Measurements from ENCODE around the gene SNAP91.
"Not testable (repeated sequence)": the region's sequence is repeated elsewhere in the genome, so short reads cannot be mapped to it uniquely, and the experiment has no call there.

The SNAP91 gene

GRCh38 chr6:83629908-83630307 lies 79.0 kb downstream of the SNAP91 start:
- not testable (repeated sequence) for DNase-seq

GRCh38 chr6:83615025-83615999 lies 93.6 kb downstream of the SNAP91 start:
- no peak for DNase-seq

GRCh38 chr6:83613378-83613777 lies 95.5 kb downstream of the SNAP91 start:
- no peak for DNase-seq

- no peak for DNase-seq
These were observed 99.7 kb downstream of the SNAP91 start for GRCh38 chr6:83609248-83609647.

- no peak for DNase-seq
These were observed 103.4 kb downstream of the SNAP91 start for GRCh38 chr6:83605517-83605916.

DNA sequence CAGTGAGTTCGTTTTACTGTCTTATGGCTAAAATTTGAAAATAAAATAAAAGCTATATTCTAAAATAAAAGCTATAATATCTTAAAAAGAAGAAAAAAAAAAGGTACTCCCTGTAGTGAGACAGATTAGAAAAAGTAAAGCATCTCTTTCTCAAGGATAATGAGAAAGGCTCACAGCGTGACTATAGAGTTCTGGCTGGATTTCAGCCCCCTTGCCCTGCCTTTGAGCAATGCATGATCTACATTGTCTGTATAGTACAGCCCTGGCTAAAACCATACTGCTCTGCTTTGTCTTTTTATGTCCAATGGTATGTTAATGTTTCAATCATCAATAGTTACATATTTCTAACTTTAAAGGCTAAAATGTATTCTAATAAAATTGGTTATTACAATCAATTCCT lies 105.3 kb downstream of the SNAP91 start:
- no peak for DNase-seq

GRCh38 chr6:83601119-83601518 lies 107.8 kb downstream of the SNAP91 start:
- no peak for DNase-seq

GRCh38 chr6:83600459-83600858 lies 108.4 kb downstream of the SNAP91 start:
- no peak for DNase-seq

DNA sequence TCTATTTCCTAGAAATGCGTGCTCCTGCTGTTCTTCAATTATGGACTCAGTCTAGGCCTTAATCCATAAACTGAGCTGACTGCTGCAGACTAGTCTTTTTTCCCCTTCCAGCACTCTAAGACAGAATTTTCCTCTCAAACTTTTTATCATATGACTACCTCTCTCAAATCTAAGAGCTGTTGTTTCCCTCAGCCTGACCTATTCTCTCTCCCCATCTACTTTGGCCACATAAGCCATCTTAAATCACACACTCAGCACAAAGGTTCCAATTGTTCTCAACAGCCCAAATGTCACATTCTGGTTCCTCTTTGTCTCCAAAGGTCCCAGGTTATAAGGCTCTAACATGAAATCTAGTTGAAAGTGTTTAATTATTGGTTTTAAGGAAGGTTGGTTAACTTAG lies 111.4 kb downstream of the SNAP91 start:
- DNase-seq, result no peak

DNA sequence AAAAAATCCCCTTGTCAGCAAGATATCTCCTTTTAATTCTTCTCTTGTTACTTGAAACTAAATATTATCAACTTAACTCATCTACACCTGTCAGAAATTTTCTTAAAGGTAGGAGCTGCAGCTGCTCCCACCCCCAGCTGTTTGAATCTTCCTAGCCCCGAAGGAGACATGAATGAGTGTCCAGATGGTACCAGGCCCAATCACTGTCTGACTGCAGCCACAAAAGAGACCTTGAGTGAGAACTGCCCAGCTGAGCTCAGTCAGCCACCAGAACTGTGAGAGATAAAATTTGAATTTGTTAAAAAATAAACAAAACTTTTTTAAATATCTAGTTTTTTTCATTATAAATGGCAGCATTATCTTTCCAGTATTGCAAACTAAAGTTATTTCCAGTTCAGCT lies 111.8 kb downstream of the SNAP91 start:
- DNase-seq, result no peak

- no peak for DNase-seq
These were observed 114.0 kb downstream of the SNAP91 start for GRCh38 chr6:83594941-83595340.

- DNase-seq, result no peak
These were observed 115.5 kb downstream of the SNAP91 start for GRCh38 chr6:83593395-83593785.

DNA sequence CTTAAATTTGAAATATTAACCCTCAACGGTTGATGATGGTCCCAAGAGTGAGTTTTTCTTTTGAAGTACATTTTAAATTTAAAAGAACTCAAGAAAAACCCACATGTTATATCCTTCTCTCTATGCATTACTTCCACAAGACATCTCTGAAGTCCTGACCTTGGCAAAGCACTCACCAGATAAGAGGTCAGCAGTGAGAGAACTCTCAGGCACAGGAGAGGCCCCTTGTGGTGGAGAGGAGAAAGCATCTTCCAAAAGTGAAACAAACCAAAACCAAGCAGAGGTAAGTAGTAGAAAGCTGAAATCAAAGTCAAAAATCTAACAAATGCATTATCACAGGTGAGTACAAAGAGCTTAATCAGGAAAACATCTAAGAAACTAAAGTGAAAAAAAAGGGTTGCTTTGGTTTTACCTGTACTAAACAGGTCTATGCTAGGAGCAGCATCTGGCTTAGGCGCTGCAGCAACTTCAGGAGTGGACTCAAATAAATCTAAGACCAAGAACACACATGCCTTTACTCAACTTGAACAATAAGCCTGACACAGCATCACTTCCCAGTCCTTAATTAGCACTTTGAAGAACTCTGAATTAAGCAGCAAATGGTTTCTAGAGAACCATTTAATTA lies 116.0 kb downstream of the SNAP91 start:
- no peak for DNase-seq

DNA sequence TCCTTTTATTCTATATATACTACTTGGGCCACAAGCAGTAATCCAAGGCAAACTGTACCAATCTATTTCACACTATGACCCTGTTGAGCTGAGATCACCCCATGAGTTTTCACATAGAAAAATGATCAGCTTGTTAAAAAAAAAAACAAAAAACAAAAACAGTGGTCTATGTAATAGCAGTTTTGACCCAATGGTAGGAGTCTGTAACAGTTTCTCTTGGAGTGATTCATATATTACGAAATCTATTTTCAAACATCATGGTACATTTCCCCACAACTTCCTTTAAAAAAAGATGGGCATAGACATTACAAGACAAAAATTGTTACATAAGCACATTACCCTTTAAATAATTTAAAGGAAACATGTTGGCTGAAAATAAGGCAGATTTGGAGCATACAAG lies 118.5 kb downstream of the SNAP91 start:
- DNase-seq, result no peak

GRCh38 chr6:83589076-83589475 lies 119.8 kb downstream of the SNAP91 start:
- no peak for DNase-seq

GRCh38 chr6:83578057-83578456 lies 130.8 kb downstream of the SNAP91 start:
- no peak for DNase-seq

GRCh38 chr6:83574783-83575182 lies 134.1 kb downstream of the SNAP91 start:
- DNase-seq, result no peak

- not testable (repeated sequence) for DNase-seq
These were observed 137.2 kb downstream of the SNAP91 start for GRCh38 chr6:83571663-83572185.

- DNase-seq, result no peak
These were observed 149.9 kb downstream of the SNAP91 start for GRCh38 chr6:83558975-83559374.

DNA sequence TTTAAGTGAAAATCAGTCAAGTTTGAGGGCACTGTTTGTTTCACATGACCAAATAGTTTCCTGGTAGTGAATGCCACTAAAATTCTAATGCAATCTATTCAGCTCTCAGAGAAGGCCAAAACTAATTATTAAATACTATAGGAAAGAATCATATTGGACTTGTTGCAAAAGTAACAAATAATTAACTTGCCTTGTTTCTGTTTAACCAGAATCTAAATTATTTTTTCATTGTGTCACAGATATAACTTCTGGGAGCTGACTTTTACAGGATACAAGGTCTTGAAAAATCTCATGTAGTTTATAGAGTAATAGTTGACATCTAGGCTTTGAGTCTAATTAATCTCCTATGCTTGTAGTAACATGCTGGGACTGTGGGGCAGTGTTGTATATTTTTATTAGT lies 152.0 kb downstream of the SNAP91 start:
- DNase-seq, result no peak

- not testable (repeated sequence) for DNase-seq
These were observed 157.2 kb downstream of the SNAP91 start for GRCh38 chr6:83551748-83552147.

GRCh38 chr6:83550482-83550881 lies 158.4 kb downstream of the SNAP91 start:
- DNase-seq, result not testable (repeated sequence)

GRCh38 chr6:83546636-83547035 lies 162.3 kb downstream of the SNAP91 start:
- no peak for DNase-seq

- no peak for DNase-seq
These were observed 169.2 kb downstream of the SNAP91 start for GRCh38 chr6:83539678-83540077.
